AG09309 (cell line): Measurements from ENCODE around the gene TMEM271.

Experiments used
- DNase-seq: peaks from one replicate; pipeline ENCODE4 v3.0.0-alpha.2; 2010; ENCODE audit warnings: low read depth
- H3K4me3 ChIP-seq: 2 replicates; pipeline ENCODE4 v1.5.1; 2011; ENCODE audit warnings: mild to moderate bottlenecking, low read depth, low read length, moderate library complexity; ENCODE audit not compliant: control insufficient read depth
- CTCF ChIP-seq: IDR thresholded peaks from 2 replicates; pipeline ENCODE4 v1.5.1; 2011; ENCODE audit warnings: mild to moderate bottlenecking, low read depth, low read length, inconsistent platforms; ENCODE audit not compliant: insufficient read depth, control insufficient read depth; ENCODE audit errors: missing control alignments

TMEM271 gene

GRCh38 chr4:576245-576821 is at the start of gene TMEM271:
TSS of gene TMEM271 (minus strand) at chr4:576295. CDS start at chr4:576062, 233 bp downstream.
- DNase-seq = no peak

GRCh38 chr4:625631-626161 is 49.6 kb upstream of the TMEM271 start:
- DNase-seq = no peak
- no peak for TF ChIP-seq CTCF
- H3K4me3 ChIP-seq = no peak overlapping the region

More at GRCh38 chr4:576245-576821, at the start of gene TMEM271:
- no peak for TF ChIP-seq CTCF
- H3K4me3 ChIP-seq = no peak within 1 kb of the TSS

- TF ChIP-seq CTCF = no peak
- no peak within 1 kb of the TSS for H3K4me3 ChIP-seq
- no peak for DNase-seq
Observed at GRCh38 chr4:624705-625590, 48.9 kb upstream of the TMEM271 start, which contains the start of gene PDE6B. TSS of gene PDE6B (plus strand) at chr4:625573. CDS start at chr4:625627, 54 bp downstream.

DNA sequence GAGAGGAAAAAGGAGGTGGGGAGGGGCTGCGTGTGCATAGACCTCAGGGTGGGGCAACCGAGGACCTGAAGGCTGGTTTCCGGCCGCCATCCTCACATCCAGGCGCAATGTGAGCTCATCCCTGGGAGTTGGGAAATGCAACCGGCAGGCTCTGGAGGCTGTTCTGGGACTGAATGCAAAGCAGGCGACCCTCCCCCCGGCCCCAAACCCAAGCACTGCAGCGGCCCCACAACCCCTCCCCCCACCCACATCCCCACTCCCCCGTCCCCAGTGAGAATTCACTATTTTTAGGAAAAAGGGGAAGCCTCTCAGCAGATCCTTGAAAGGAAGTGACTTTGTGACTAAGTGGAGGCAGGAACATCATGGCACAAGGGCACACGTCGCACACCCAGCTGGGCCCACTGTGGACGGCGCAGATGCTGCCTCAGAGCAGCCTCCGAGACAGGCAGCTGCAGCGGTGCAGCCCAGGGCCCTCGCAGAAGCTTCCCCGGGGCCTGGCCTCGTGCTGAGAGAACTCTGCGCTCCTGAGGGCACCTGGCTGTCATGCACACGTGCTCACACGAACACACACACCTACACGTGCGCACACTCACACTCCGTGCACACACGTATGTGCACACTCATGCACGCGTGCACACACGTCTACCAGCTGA is 47.9 kb upstream of the TMEM271 start:
- H3K4me3 ChIP-seq = no peak overlapping the region
- no peak for TF ChIP-seq CTCF
- DNase-seq = no peak

GRCh38 chr4:622996-623913 is 47.2 kb upstream of the TMEM271 start:
- no peak for DNase-seq
- TF ChIP-seq CTCF = no peak
- H3K4me3 ChIP-seq = no peak overlapping the region
